ENCODE data around the gene ADORA2A. TPM values are rescaled to one million over a fixed set of nuclear protein-coding genes. Genes with fewer than 3 reads are reported as not detected.

The ADORA2A gene
- total RNA-seq, 1 donor from 2014 or later = 3.3 TPM

DNA sequence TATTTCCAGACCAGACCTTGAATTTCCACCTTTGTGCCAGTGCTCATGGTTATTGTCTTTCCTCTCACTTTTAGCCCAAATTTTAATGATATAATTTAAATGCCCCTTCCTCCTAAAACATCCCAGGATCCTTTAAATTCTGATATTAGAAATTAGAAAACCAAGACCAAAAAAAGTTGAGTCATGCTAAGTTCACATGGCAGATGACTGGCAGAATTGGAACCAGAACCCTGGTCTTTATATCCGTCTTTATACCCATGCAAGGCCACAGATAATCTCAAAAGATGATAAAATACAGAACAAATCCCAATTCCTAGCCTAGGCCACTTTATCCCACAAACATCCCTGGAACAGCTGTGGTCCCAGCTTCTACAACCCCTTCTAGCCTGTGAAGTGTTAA, 26.5 kb downstream of the ADORA2A start:
- DNase-seq (ENCODE audit: low spot score) = no peak

DNA sequence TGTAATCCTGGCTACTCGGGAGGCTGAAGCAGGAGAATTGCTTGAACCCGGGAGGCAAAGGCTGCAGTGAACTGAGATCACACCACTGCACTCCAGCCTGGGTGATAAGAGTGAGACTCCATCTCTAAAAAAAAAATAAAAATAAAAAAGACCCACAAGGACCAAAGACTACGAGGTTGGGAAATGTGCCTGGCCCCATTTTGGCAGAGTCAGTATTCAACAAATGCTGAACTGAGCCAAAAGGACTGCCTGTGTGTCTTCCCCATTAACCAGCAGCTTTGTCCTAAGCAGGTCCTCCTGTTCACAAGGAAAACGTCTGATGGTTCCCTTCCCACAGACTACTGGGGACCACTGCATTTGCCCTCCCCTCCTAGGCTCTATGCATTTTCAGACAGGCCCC, 27.6 kb downstream of the ADORA2A start:
- no peak for DNase-seq (ENCODE audit: low spot score)

DNA sequence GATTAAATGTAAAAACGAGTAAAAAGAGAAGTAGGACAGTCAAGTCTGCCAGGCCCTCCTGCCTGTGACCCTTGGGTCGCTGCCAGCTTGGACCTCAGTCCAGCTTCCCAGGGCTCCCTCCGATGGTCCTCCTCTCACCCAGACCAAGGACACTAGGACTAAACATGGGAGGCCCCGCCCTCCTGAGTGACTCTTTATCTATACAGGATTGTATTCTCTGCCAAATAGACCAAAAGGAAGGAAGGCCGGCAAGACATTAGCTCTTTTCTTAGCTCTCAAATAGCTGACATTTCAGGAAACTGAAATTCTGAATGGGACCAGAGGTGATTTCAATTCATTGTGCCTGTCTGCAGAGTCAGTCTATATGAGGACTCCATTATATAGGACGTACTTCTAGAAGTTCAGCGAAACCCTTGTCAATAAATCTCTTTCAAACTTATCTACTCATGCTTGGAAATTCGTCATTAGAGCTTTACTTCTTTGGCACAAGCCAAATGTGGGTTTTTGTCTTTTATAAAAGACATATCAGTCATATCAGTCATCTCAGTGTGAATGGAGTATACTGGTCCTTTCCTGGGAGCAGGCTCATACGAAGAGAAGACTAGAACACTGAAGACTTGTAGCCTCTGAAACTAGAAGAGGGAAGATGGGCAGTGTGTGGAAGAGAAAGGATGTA, 28.5 kb downstream of the ADORA2A start:
- no peak for DNase-seq (ENCODE audit: low spot score)

DNA sequence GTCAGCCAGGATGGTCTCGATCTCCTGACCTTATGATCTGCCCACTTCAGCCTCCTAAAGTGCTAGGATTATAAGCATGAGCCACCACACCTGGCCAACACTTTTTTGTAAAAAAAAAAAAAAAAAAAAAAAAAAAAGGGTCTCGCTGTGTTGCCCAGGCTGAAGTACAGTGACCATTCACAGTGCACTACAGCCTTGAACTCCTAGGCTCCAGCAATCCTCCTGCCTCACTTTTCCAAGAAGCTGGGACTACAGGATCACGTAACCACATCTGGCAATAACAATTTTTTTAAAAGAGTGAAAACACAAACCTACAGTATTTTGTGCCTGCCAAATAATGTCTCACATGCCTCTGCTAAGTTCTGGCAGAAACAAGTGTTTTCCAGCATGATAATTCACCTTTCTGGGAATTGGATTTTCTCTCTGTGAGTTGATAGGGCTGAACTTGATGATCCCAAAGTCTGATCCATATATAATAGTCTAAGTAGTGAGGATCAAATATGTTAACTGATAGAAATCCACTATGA, 30.6 kb downstream of the ADORA2A start:
- DNase-seq (ENCODE audit: low spot score) = no peak

DNA sequence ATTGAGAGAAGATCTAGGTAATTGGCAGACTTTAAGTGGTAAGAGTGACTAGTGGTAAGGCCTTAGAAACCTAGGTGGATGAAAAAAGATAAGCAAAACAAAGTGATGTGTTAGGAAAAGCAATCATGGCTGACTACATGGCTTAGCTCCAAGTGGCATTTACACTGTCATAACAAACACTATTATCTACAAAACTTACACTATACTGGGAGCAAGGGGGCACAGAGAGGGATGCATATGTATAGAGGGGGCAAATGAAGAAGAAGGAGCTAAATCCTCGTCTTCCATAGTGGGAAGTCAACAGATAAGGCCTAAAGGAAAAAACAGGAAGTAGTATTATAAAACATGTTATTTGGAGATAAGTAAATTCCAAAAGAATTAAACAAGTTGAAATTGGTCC, 32.5 kb downstream of the ADORA2A start:
- no peak for DNase-seq (ENCODE audit: low spot score)

DNA sequence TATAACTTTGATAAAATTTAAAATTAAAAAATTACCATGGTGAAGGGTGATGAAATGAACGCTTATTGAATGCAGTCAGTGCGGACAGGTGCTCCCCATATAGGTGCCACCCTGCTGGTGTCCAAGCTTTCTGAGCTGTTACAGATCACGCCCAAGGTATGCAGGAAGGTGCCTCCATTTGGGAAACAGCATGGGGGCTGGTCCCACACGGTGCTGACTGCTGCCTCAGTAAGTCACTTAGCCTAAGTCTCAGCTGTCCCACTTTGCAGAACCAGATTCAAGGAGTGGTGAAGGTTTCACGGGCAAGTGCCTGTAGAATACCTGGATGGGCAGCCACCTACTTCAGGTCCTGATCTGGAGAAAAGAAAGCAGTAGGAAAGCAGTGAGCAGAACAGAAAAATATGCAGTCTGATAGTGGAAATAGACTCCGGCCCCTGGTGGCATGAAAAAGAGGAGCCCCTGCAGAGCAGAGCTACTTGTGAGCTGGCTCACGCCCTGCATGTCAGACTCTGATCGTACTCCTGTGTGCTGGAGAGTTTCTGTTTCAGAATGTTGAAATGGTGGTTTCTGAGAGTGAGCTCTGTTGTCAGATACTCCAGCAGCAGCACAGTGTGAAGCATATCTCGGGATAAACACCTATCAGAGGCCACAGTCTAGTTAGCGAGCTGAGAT, 33.2 kb downstream of the ADORA2A start:
- no peak for DNase-seq (ENCODE audit: low spot score)

DNA sequence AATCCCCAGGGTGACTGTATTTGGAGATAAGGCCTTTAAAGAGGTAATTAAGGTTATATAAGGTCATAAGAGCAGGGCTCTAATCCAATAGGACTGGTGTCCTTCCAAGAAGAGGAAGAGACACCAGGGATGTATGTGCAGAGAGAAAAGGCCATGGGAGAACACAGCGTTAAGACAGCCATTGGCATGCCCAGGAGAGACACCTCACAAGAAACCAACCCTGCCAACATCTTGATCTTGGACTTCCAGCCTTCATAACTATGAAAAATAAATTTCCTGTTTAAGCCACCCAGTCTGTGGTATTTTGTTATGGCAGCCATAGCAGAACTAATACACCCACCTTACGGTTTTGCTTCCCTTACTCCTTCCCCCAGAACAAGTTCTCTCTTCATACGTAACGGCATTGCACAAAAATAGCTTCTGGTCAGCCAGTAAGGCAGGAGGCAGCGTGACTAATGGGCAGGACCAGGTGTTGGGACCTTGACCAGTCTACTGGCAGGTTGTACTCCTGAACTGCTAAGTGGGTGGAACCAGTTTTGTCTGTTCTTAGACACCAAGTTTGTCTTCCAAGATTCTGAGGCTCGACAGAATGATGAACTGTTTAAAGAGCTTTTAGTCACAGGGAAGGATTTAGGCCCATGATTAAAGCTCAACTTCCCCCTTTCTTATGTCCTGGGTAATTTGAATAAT, 35.8 kb downstream of the ADORA2A start:
- DNase-seq (ENCODE audit: low spot score) = no peak

DNA sequence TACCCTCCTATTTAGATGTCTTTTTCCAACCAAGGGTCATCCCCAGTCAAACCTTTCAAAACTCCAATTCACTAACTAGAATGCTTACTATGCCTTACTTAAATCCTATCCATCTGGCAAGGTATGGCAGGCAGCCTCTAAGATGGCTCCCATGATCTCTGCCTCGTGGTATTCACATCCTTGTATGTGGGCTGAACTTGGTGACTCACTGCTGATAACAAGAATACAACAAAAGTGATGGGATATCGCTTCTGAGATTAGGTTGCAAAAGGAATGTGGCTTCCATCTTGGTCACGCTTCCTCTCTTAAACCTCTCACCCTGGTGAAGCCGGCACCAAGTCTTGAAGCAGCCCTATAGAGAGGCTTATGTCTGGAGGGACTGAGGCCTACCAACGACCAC, 38.2 kb downstream of the ADORA2A start:
- DNase-seq (ENCODE audit: low spot score) = no peak

DNA sequence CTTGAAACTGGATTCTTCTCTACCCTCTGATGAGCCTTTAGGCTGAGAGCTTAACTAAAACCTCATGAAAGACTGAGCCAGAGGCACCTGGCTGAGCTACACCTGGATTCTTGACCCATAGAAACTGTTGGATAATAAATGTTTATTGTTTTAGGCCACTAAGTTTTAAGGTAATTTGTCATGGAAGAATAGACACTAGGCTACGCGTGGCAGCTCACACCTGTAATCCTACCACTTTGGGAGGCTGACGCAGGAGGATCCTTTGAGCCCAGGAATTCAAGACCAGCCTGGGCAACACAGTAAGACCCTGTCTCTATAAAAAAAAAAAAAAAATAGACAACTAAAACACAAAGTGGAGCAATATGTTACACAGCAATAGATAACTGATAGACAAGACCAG, 38.6 kb downstream of the ADORA2A start:
- DNase-seq (ENCODE audit: low spot score) = no peak

DNA sequence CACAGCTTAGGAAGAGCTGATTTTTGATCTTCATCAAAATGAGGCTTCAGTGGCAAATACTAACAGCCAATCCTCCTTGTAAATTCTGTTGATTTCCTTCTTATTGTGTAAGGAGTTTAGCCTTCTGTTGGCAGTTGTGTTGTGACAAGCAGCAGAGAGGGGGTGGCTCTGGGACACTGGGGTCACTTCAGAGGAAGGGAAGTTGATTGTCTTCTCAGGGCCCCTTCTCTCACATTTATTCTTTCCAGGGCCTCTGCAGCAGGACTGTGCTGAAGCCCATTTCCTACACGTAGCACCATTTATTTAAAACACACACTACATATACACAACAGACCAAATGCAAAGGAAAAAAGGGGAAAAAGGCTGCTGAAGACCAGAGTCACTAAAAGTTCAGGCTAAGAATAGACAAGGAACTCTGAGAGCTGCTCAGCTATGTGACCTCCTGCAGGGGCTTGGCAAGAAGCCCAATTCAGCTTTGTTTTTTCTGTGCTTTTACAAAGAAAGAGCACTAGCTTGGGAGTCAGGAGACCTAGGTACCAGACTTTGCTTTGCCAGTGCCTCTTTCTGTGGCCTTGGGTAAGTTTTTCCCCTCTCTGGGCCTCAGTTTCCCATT, 39.4 kb downstream of the ADORA2A start:
- no peak for DNase-seq (ENCODE audit: low spot score)

DNA sequence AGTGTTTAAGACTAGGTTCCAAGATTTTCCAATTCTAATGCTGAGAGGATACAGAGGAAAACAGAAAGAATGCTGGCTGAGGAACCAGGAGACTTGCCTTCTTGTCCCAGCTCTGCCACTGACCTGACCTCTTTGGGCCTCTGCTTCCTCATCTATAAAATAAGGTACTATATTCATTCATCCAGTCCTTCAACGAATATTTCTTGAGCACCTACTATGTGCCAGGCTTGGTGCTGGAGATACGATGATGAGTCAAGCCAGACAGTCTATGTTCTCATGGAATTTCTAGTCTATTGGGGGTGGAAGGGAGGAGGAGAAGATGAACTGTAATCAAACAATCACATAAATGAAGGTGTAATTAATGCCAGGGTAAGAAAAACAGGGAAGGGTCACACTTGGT, 39.9 kb downstream of the ADORA2A start:
- no peak for DNase-seq (ENCODE audit: low spot score)

DNA sequence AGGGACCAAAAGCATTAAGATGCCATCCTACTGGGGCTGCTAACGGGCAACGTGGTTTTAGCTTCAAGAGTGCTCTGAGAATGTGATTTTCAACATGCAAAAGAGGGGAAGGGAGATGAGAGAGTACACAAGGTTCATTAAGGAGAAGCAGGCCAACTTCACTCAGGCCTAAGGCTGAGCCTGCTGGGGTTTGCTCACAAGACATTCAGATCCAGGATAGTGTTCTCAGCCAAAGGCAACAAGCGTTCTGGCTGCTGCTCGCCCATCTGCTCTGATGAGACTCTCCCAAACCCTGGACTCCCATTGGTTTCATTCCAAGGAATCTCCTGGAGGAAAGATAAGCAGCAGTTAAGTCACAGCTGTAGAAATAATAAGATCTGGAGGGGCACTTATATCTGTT, 44.2 kb downstream of the ADORA2A start:
- DNase-seq (ENCODE audit: low spot score) = peak; percentile 76

DNA sequence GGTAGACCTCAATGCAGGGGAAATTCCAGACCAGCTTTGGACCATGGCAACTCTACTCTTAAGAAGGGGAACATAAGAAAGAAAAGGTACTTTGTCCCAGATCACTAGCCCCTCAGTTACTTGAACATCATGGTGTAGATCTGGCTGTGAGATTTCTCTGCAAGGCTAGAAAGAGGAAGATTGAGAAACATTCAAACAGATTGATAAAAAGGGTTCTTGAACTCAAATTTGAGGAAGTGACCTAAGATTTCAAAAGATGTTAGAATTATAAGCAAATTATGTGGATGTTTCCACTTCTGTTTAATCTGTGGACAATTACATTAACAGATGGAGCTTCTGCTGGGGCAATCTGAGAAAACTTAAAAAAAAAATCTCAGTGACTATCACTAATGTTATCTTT, 45.9 kb downstream of the ADORA2A start:
- DNase-seq (ENCODE audit: low spot score) = no peak

DNA sequence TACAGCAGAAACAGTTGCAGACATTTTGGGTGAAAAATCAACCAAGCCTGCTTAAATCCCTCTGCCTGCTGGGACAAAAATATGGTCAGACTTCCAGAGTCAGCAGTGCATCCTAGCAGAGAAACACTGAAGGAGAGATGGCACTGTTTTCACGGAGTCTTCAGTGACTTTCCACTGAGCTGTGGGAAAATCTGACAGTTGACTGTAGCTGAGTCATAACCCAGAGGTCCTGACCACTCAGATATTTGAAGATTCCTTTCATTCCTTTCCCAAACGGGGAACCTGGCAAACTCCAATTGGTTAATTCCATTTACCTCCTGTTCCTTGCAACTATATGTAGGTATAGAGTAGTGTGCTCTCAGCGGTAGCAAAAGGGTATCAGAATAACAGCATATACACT, 46.8 kb downstream of the ADORA2A start:
- DNase-seq (ENCODE audit: low spot score) = no peak

DNA sequence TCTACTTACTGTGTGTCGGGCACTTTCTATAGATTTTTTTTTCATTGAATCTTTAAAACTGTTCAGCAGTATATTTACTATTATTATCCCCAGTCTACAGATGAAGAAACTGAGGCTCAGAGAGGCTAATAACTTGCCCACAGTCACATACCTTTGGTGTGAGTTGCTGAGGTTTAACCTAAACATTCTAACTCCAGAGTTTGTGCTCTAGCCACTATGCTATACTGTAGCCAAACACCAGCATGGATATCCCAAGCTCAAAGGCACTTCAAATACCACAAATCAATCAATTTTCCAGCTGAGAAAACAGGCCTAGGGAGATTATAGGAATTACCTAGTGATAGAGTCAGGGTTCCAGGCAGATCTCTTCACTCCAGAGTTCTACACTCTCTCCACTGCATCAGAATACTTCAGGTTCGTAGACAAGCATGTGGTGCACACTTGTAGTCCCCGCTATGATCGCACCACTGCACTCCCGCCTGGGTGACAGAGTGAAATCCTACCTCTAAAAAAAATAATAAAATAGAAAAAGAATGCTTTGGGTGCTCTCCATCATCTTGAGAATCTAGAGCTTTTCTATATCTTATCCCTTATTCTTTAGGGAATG, 47.4 kb downstream of the ADORA2A start:
- no peak for DNase-seq (ENCODE audit: low spot score)

DNA sequence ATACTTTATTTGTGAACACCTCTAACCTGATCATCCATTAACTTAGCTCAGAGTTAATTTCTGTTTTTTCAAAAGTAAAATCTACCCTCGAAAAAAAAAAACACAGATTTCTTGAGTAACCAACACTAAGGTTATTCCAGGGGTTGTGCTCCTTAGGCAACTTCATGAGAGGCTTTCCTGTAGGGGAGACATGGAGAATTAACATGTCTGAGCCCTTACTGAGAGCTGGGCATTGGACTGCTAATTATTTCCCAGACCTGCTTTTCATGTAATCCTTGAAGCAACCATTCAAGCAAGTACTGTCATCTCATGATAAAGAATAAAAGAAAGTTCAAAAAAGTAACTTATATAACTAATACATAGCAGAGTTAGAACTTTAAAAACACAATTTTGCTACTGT, 54.2 kb downstream of the ADORA2A start:
- no peak for DNase-seq (ENCODE audit: low spot score)

DNA sequence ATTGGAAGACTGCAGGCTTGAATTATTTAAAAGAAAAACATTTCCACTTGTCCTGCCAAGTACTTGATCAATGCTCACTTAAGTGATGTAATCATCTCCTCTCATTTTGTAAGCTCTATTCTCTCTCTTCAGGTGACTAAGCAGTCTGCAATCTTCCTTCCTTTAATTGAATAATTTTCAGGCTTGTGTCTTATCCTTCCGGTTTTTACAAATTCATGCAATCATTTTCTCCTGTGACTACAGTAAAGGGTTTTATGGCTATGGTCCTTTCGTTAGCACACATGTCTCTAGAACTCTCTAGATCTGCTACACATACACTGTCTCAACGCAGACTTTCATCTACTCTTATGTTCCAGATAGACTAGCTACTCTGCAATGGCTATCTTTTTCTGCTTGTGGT, 55.2 kb downstream of the ADORA2A start:
- no peak for DNase-seq (ENCODE audit: low spot score)

DNA sequence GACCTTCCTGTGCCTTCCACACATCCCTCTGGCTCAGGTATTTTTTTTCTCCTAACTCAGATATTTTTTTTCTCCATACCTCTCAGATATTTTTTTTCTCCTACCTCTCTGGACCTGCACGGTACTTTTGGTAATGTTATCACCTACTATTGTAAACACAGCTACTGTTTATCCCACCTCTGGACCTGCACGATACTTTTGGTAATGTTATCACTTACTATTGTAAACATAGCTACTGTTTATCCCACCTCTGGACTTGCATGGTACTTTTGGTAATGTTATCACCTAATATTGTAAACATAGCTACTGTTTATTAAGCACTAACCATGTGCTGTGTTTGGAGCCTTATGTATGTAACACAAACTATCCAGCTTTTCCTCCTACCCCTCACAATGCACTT, 55.6 kb downstream of the ADORA2A start:
- DNase-seq (ENCODE audit: low spot score) = no peak

DNA sequence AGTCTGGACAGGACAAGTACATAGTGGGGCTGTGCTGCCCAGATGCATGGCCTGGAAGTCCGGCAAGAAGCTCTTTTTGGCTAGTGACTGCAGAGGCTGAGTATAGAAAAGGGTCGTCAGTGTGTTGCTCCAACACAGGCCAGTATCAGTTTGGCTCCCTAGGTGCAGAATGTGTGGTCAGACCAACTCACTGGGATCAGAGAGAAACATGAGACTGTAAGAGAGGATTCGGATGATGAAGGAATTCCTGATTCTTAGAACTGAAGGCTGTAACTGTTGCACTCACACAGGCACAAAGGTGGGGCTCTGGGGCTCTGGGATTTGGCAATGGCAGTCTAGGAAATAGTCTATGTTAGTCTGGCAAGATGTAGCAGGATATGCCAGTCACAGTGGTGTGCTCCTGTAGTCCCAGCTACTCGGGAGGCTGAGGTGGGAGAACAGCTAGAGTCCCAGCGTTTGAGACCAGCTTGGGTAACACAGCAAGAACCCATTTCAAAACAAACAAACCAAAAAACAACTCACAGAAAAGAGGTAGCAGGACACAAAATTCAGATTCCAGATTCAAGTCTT, 56.7 kb downstream of the ADORA2A start:
- no peak for DNase-seq (ENCODE audit: low spot score)

DNA sequence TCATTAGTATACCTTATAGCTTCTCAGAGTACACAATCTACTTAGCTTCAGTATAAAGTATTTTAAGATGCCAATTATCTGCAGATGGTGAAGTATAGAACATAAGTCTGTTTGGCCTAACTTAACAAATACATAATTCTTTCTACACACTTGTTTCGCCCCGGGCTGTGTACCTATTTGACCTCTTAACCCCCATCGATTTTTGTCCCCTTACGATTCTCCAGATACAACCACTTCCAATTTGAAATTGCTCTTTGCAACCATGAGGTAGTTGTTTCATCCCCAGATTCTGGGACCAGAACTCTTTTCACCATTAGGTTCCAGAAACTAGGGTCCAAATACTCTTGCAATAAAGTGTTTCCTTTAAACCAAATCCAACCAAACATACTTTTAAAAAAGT, 57.8 kb downstream of the ADORA2A start:
- no peak for DNase-seq (ENCODE audit: low spot score)

DNA sequence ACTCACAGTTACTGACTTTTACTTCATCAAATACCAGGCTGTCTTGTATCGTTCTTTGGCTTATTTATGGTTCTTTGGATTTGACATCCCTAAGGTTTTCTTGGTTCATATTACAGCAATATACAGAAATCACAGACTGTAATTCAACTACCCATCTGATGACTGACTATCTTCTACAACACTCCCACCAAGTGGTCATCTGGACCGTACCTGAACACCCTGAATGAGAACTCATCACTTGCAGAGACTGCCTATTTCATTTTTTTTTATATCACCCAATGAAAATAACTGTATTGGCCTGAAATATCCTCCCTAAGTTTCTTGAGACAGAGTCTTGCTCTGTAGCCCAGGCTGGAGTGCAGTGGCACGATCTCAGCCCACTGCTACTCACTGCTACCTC, 58.2 kb downstream of the ADORA2A start:
- DNase-seq (ENCODE audit: low spot score) = no peak

DNA sequence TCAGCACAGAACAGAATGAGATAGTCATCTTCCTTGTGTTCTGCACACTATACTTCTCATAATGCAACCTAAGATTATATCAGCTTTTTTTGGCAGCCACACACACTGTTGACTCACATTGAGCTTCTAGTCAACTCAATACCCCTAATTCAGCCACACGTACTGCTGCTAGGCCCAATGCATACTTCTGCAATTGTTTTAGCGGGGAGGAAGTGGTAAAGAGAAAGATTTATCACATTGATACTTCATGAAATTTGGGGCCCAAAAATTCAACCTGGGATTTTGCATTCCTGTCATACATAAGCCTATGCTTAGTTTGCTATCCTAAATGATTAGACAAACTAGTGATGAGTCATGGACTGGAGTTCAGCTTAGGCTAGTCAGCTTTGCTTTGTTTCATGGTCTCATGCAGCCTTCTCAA, 59.1 kb downstream of the ADORA2A start:
- no peak for DNase-seq (ENCODE audit: low spot score)
